PFSK-1 (cell line): Measurements from ENCODE around the gene PITX2.

ENCODE experiments used
- FOXP2 ChIP-seq: optimal IDR thresholded peaks from 2 replicates; pipeline ENCODE3; 2011; ENCODE audit warnings: borderline replicate concordance, control low read depth, inconsistent platforms; ENCODE audit not compliant: insufficient read depth; ENCODE audit errors: extremely low read length, extremely low read depth
- POLR2AphosphoS5 ChIP-seq: IDR thresholded peaks from 2 replicates; pipeline ENCODE4 v1.6.1; 2012; ENCODE audit warnings: low read depth, mild to moderate bottlenecking, control low read depth, low read length, moderate library complexity
- SIN3A ChIP-seq: IDR thresholded peaks from 2 replicates; pipeline ENCODE4 v1.6.1; 2012; ENCODE audit warnings: mild to moderate bottlenecking, low read length, moderate library complexity, borderline replicate concordance; ENCODE audit not compliant: insufficient read depth
- TAF1 ChIP-seq: IDR thresholded peaks from 2 replicates; pipeline ENCODE4 v1.6.1; 2012; ENCODE audit warnings: low read length, control low read depth, borderline replicate concordance; ENCODE audit not compliant: insufficient read depth
- TF ChIP-seq, protein P1 (sequence below), 2 experiments: IDR thresholded peaks; 2 replicates each; pipeline versions ENCODE4 v1.6.1 to v1.8.0; 2011 to 2012; ENCODE audit warnings: low read depth in 2 of 2, low read length in 2 of 2, control low read depth in 1 of 2, inconsistent platforms in 1 of 2, mild to moderate bottlenecking in 1 of 2, moderate library complexity in 1 of 2; ENCODE audit not compliant: insufficient read depth in 1 of 2

PITX2 gene

DNA sequence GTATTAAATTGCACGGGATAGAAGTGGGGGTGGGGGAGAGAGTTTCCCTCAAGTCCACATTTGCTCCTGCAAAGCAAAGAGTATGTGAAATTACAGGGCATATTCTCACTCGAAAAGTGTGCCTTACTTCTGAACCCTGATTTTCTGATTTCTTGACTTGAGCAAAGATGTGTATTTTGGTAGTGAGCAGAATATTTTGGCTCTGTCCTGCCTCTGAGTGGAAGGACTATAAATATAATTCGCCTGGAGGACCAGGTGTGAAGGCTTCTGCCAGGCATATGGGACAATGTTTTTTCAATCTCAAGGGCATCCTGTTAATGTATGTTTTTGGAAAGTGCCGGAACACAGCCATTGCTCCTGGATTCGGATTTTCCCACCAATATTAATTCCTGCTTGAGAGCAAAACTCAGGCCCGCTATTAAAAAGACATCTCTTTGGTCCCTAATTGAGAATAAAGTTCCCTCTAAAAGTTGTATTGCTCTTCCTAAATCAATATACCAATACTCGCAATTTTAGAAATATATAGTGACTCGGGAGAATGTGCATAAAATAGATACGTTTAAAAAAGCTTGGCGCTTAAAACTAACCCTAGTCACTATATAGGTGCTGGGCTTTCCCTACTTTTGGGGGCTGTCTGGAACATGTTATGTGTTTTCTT is 15.3 kb upstream of the PITX2 start:
- TF ChIP-seq SIN3A (no peak), POLR2AphosphoS5 (no peak), FOXP2 (no peak), TAF1 (no peak)
- TF ChIP-seq, protein P1, sequence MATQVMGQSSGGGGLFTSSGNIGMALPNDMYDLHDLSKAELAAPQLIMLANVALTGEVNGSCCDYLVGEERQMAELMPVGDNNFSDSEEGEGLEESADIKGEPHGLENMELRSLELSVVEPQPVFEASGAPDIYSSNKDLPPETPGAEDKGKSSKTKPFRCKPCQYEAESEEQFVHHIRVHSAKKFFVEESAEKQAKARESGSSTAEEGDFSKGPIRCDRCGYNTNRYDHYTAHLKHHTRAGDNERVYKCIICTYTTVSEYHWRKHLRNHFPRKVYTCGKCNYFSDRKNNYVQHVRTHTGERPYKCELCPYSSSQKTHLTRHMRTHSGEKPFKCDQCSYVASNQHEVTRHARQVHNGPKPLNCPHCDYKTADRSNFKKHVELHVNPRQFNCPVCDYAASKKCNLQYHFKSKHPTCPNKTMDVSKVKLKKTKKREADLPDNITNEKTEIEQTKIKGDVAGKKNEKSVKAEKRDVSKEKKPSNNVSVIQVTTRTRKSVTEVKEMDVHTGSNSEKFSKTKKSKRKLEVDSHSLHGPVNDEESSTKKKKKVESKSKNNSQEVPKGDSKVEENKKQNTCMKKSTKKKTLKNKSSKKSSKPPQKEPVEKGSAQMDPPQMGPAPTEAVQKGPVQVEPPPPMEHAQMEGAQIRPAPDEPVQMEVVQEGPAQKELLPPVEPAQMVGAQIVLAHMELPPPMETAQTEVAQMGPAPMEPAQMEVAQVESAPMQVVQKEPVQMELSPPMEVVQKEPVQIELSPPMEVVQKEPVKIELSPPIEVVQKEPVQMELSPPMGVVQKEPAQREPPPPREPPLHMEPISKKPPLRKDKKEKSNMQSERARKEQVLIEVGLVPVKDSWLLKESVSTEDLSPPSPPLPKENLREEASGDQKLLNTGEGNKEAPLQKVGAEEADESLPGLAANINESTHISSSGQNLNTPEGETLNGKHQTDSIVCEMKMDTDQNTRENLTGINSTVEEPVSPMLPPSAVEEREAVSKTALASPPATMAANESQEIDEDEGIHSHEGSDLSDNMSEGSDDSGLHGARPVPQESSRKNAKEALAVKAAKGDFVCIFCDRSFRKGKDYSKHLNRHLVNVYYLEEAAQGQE (IDR thresholded peaks at IDR 0.05; ENCODE audit: insufficient read depth in 1 of 2, low read depth in 2 of 2, low read length in 2 of 2): no peak

DNA sequence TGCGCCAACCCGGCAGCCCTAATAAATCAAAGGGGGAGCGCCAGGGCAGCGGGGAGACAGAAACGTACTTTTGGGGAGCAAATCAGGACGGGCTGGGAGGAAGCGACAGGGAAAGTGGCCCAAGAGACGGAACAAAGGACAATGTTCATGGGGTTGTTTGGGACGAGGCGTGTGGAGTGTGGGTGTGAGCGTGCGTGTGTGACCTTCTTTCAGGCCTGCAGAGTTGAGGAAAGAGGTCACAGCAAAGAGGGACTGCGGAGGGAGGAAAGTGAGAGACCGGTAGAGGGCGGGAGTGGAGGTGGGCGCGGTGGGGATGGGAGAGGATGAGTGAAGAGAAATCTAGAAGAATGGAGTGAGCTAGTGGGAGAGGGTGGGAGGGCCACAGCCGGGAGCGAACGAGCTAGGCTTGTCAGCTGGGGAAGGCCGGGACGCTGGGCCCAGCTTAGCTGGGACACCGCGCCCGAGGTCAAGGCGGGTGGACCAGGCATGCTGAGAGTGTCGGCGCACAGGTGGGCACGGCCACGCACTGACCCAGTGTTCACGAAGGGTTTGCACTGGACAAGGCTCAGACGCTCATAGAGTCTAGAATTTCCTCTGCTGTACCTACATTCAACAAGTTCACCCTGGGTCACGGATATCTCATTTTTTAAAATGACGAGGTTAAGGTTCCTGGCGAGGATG is 14.7 kb upstream of the PITX2 start:
- TF ChIP-seq POLR2AphosphoS5 (no peak), FOXP2 (no peak), SIN3A (no peak), TAF1 (no peak)
- TF ChIP-seq, protein P1 (IDR thresholded peaks at IDR 0.05; ENCODE audit: insufficient read depth in 1 of 2, low read depth in 2 of 2, low read length in 2 of 2): no peak

DNA sequence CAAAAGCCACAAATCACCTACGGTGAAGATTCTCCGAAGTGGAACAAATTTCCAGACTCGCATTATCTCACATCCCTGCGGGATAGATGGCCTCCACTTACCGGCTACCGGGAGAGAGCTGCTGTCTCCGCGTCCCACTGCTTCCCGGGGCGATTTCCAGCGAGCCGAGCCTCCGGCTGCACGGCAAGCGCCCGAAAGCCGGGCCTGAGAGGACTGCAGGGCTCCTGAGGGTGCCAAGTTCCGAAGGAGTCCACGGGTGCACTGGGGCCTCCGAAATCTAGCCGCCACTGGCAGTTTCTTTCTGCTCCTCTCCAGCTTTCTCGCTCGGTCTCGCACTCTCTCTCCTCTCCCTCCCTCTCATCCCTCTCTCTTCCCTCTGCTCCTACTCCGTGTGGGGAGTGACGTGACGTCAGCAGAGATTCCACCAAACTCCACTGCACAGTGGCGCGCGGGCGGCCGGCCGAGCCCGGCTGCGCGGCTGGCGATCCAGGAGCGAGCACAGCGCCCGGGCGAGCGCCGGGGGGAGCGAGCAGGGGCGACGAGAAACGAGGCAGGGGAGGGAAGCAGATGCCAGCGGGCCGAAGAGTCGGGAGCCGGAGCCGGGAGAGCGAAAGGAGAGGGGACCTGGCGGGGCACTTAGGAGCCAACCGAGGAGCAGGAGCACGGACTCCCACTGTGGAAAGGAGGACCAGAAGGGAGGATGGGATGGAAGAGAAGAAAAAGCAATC is 14.0 kb upstream of the PITX2 start:
- TF ChIP-seq TAF1 (no peak), SIN3A (no peak), FOXP2 (no peak), POLR2AphosphoS5 (no peak)
- TF ChIP-seq, protein P1 (IDR thresholded peaks at IDR 0.05; ENCODE audit: insufficient read depth in 1 of 2, low read depth in 2 of 2, low read length in 2 of 2): no peak

DNA sequence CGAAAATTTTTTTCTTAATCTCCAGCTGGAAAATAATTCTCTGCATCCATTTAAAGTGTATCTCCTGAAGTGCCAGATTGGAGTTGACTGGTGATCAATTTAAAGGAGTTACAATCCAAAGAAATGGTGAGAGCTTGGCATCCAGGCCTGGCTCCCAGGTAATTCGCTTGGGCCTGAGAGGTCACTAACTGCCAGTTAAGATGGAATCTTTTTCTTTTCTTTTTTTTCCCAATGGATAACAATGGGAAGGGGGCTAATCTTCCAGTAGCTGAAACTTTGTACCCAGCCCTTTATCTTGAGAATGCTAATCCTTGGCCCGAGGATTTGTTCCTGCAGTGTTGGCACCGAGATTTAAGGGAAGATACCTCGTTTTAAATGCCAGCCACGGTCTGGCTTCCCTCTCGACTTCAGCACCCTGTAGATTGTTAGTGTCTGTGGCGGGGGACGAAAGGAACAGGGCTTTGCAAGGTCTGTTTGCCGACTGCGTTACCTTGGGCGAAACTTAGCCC is 13.3 kb upstream of the PITX2 start:
- no peak for TF ChIP-seq SIN3A
- TF ChIP-seq, protein P1 (IDR thresholded peaks at IDR 0.05; ENCODE audit: insufficient read depth in 1 of 2, low read depth in 2 of 2, low read length in 2 of 2): no peak
- TF ChIP-seq POLR2AphosphoS5: no peak
- no peak for TF ChIP-seq TAF1
- TF ChIP-seq FOXP2: no peak
